Endodermal cell (in vitro differentiated cells): Measurements from ENCODE around the gene ATG9B. TPM values are rescaled to one million over a fixed set of nuclear protein-coding genes. Genes with fewer than 3 reads are reported as not detected.
A peak's percentile ranks its signal among the peaks of the same experiment; 100 is the strongest.

Experiments
- DNase-seq: peaks from one replicate; pipeline ENCODE4 v3.0.0-alpha.2; 2017
- H3K27ac ChIP-seq: 2 replicates; pipeline ENCODE4 v1.5.1; 2013; ENCODE audit warnings: mild to moderate bottlenecking, low read depth, low read length, moderate library complexity
- H3K27me3 ChIP-seq: 2 replicates; pipeline ENCODE4 v1.6.1; 2013; ENCODE audit warnings: mild to moderate bottlenecking, low read length, moderate library complexity; ENCODE audit not compliant: insufficient read depth, control insufficient read depth, poor library complexity, severe bottlenecking
- H3K36me3 ChIP-seq: 2 replicates; pipeline ENCODE4 v1.7.0; 2013; ENCODE audit warnings: mild to moderate bottlenecking, low read length, moderate library complexity; ENCODE audit not compliant: control insufficient read depth, insufficient read depth
- H3K4me1 ChIP-seq: one replicate; pipeline ENCODE4 v1.7.0; 2013; ENCODE audit warnings: low read length; ENCODE audit not compliant: control insufficient read depth, insufficient read depth
- H3K4me3 ChIP-seq: 2 replicates; pipeline ENCODE4 v1.5.1; 2013; ENCODE audit warnings: mild to moderate bottlenecking, low read length, moderate library complexity
- H3K9ac ChIP-seq: 2 replicates; pipeline ENCODE4 v1.6.1; 2013; ENCODE audit warnings: mild to moderate bottlenecking, low read length, moderate library complexity; ENCODE audit not compliant: poor library complexity, severe bottlenecking; ENCODE audit errors: extremely low read depth
- H3K9me3 ChIP-seq: 2 replicates; pipeline ENCODE4 v1.6.1; 2013; ENCODE audit warnings: mild to moderate bottlenecking, low read length, moderate library complexity; ENCODE audit not compliant: control insufficient read depth
- H3K27ac Mint-ChIP-seq: 2 replicates; pipeline ENCODE4 v1.8.0; 2020; ENCODE audit warnings: mixed read lengths
- H3K27me3 Mint-ChIP-seq: 2 replicates; pipeline ENCODE4 v1.8.0; 2021; ENCODE audit warnings: mild to moderate bottlenecking, mixed read lengths; ENCODE audit not compliant: insufficient read depth
- H3K36me3 Mint-ChIP-seq: 2 replicates; pipeline ENCODE4 v1.8.0; 2020; ENCODE audit warnings: low read depth, mixed read lengths
- H3K4me1 Mint-ChIP-seq: 2 replicates; pipeline ENCODE4 v1.8.0; 2020; ENCODE audit warnings: mixed read lengths
- H3K4me3 Mint-ChIP-seq: 2 replicates; pipeline ENCODE4 v1.8.0; 2020; ENCODE audit warnings: mild to moderate bottlenecking, moderate library complexity, mixed read lengths
- H3K9me3 Mint-ChIP-seq: 2 replicates; pipeline ENCODE4 v1.8.0; 2020; ENCODE audit warnings: mild to moderate bottlenecking, mixed read lengths
- WGBS, 2 experiments: methylation state at CpG; one replicate each; pipeline versions ENCODE4 v1.1.5 to v1.1.7; 2013; ENCODE audit warnings: missing lambda C conversion rate in 2 of 2, mixed read lengths in 1 of 2; ENCODE audit not compliant: insufficient coverage in 1 of 2, insufficient read length in 1 of 2; 5-methylcytosine and 5-hydroxymethylcytosine counted together
- total RNA-seq, 2 donors: library from RNA; stranded (reverse); fragmentation: NEBNext Ultra II Directional in 1 of 2; extraction: Animal tissue kit (Norgen Biotek cat#: 25700) in 1 of 2; gene quantifications; 2 replicates in 1 of 2; 3 replicates in 1 of 2; pipeline ENCODE4 v1.2.1, GENCODE V29; 2021
- TF ChIP-seq, protein P1 (sequence below): fragments of 200-600 bp; sonication (generic); conservative IDR thresholded peaks from 2 replicates; pipeline ENCODE4 v1.5.0; 2021; ENCODE audit warnings: antibody characterized with exemption, mild to moderate bottlenecking

The ATG9B gene
- total RNA-seq, 2 donors from 2014 or later, result 2.0 to 3.0 TPM

GRCh38 chr7:151056283-151056665 is 32.0 kb upstream of the ATG9B start:
- Histone ChIP-seq H3K27me3 (peaks cover 12% of the 10 kb centered on the region), H3K9ac (no peak overlapping the region), H3K27ac (no peak overlapping the region), H3K4me1 (peaks cover 11% of the 10 kb centered on the region), H3K9me3 (no peaks in the 10 kb centered on the region), H3K4me3 (peak overlapping the region; percentile 94), H3K36me3 (no peaks in the 10 kb centered on the region)
- DNase-seq, result no peak
- H3K9me3 Mint-ChIP-seq, result no peaks in the 10 kb centered on the region
- H3K36me3 Mint-ChIP-seq, result peaks cover 7% of the 10 kb centered on the region
- H3K27ac Mint-ChIP-seq, result no peak overlapping the region
- WGBS, 2 experiments, result 85 to 100% methylated on average over 2 to 6 of the region's 6 CpGs
- peak overlapping the region; percentile 84 for H3K4me3 Mint-ChIP-seq
- peaks cover 28% of the 10 kb centered on the region for H3K27me3 Mint-ChIP-seq
- H3K4me1 Mint-ChIP-seq, result peaks cover 27% of the 10 kb centered on the region
- TF ChIP-seq, protein P1, sequence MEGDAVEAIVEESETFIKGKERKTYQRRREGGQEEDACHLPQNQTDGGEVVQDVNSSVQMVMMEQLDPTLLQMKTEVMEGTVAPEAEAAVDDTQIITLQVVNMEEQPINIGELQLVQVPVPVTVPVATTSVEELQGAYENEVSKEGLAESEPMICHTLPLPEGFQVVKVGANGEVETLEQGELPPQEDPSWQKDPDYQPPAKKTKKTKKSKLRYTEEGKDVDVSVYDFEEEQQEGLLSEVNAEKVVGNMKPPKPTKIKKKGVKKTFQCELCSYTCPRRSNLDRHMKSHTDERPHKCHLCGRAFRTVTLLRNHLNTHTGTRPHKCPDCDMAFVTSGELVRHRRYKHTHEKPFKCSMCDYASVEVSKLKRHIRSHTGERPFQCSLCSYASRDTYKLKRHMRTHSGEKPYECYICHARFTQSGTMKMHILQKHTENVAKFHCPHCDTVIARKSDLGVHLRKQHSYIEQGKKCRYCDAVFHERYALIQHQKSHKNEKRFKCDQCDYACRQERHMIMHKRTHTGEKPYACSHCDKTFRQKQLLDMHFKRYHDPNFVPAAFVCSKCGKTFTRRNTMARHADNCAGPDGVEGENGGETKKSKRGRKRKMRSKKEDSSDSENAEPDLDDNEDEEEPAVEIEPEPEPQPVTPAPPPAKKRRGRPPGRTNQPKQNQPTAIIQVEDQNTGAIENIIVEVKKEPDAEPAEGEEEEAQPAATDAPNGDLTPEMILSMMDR, result no peak

DNA sequence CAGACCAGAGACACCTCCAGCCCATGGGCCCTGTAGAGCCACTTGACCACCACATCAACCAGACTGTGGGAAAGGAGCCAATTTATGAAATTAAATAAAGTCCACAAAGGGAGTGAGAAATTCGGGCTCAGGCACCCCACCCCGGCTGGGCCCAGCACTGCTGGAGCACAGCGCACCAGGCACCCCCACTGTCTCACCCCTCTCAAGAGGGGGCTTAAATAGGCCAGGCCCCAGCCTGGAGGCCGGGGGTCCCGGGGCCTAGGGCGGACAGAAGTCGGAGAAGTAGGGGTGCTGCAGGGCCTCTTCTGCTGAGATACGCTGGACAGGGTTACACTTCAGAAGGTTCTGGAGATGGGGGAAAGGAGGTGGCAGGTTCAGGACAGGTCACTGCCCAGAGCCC is 29.5 kb upstream of the ATG9B start:
- Histone ChIP-seq H3K9ac (no peak overlapping the region), H3K4me1 (peaks cover 5% of the 10 kb centered on the region), H3K27me3 (peaks cover 31% of the 10 kb centered on the region), H3K27ac (no peak overlapping the region), H3K4me3 (no peak overlapping the region), H3K36me3 (no peaks in the 10 kb centered on the region), H3K9me3 (no peaks in the 10 kb centered on the region)
- Mint-ChIP-seq H3K27me3 (peaks cover 51% of the 10 kb centered on the region), H3K27ac (no peak overlapping the region), H3K4me1 (peaks cover 17% of the 10 kb centered on the region), H3K4me3 (no peak overlapping the region), H3K9me3 (no peaks in the 10 kb centered on the region), H3K36me3 (peaks cover 7% of the 10 kb centered on the region)
- 87 to 90% methylated on average over 3 to 8 of the region's 8 CpGs for WGBS, 2 experiments
- TF ChIP-seq, protein P1, result no peak
- DNase-seq, result no peak

DNA sequence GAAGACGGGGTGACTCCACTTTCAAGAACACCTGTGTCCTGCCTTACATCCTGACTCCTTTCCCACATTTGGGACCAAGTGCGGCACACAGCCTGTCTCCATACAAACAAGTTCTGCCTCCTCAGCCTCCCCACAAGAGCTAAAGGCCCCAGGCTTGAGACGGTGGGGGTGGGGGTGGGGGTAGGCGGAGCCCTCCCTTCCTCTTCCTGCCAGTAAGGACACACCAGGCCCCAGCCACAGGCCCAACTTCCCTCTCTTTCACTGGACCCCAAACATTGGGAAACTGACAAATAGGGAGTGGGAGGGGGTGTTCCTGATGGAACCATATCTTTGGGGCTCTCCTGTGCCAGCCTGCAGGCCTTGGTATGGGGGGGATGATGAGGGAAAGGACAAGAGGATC is 28.8 kb upstream of the ATG9B start:
- Histone ChIP-seq H3K9me3 (no peaks in the 10 kb centered on the region), H3K27ac (no peak overlapping the region), H3K4me1 (no peaks in the 10 kb centered on the region), H3K9ac (no peak overlapping the region), H3K27me3 (peaks cover 31% of the 10 kb centered on the region), H3K4me3 (no peak overlapping the region), H3K36me3 (no peaks in the 10 kb centered on the region)
- DNase-seq, result no peak
- Mint-ChIP-seq H3K4me3 (no peak overlapping the region), H3K27me3 (peaks cover 54% of the 10 kb centered on the region), H3K36me3 (peaks cover 7% of the 10 kb centered on the region), H3K27ac (no peak overlapping the region), H3K4me1 (peaks cover 11% of the 10 kb centered on the region), H3K9me3 (no peaks in the 10 kb centered on the region)
- TF ChIP-seq, protein P1, result no peak
- WGBS, 2 experiments, result 84 to 100% methylated on average over 1 to 3 of the region's 4 CpGs
